Forelimb muscle (tissue), 1 donor: Measurements from ENCODE around the gene RENBP. TPM values are rescaled to one million over a fixed set of nuclear protein-coding genes. Genes with fewer than 3 reads are reported as not detected.

Source experiments
- DNase-seq: peaks from one replicate; pipeline ENCODE4 v3.0.0-alpha.2; 2013; ENCODE audit warnings: low read depth
- polyA plus RNA-seq: library from polyadenylated mRNA; unstranded; fragments of 120-200 nt; gene quantifications from one replicate; pipeline ENCODE4 v1.2.1, GENCODE V29; 2013; ENCODE audit not compliant: insufficient read length

The RENBP gene
- polyA plus RNA-seq, 1 donor = 3.7 TPM

DNA sequence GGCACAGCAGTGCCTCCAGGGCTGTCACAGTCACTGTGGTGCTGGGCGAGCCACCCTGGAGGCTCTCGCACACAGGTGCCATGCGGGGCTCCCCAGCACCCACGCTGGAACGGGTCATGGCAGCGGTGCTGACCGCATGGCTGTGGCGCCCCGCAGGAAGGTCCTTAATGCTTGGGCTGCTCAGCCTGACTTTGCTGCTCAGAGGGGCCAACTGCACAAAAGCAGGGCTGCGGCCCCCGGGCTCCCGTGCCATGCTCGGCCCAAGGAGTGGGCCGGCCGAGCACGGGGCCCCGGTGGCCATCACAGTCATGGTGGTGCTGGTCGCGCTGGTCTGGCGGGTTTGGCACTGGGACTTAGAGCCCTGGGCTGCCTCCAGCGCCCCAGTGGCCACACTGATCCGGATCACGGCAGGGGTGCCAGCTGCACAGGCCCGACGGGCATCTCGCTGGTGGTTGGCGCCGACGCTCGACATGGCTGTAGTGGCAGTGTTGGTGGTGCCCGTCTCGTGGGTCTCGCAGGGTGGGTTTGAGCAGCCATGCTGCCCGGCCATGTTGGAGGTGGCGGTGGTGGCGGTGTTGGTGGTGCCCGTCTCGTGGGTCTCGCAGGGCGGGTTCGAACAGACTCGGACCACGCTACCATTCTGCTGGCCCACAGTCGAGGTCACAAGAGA lies 10.2 kb upstream of the RENBP start:
- DNase-seq = no peak

DNA sequence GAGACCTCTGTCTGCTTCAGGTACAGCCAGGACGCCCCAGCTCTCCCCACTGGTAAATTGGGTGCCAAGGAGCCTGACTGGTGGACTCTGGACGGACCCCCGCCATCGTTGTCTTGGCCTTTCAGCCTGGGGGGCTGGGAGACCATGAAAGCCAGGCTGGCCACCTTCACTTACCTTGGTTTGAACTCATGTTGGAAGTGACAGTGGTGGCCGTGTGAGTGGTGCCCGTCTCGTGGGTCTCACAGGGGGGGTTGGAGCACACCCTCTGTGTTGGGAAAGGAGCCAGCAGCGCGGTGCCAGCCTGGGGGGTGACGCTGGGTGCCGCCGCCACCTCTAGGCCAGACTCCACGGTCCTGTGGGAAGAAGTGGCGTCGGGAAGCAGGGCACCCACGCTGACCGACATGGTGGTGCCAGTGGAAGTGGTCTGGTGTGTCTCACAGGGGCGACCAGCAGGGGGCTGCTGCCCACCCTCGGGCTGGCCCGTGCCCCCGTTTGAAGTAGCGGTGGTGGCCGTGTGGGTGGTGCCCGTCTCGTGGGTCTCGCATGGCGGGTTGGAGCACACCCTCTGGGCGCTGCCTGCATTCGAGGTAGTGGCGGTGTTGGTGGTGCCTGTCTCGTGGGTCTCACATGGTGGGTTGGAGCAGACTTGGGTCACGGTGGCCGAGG lies 9.6 kb upstream of the RENBP start:
- no peak for DNase-seq

DNA sequence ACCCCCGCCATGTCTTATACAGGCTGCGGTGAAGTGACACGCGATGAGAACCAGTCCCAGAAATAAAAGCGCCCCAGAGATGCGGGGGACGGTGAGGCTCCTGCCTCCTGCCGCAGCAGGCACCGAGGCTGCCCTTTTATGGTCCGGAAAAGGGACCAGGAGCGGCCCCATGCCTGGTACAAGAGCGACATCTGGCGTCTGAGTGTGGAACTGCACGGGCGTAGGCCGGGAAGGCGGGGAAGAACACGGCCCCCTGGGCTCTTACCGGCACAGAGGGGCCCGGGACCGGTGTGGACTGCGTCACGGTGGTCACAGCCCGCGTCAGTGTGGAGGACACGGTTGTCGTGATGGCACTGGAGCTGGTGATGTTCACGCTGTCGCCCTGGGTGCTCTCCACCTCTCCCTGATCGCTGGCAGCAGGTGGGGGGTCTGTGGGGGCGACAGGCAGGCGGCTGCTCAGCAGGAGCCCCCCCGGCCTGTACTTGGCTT lies 8.9 kb upstream of the RENBP start:
- DNase-seq = no peak

DNA sequence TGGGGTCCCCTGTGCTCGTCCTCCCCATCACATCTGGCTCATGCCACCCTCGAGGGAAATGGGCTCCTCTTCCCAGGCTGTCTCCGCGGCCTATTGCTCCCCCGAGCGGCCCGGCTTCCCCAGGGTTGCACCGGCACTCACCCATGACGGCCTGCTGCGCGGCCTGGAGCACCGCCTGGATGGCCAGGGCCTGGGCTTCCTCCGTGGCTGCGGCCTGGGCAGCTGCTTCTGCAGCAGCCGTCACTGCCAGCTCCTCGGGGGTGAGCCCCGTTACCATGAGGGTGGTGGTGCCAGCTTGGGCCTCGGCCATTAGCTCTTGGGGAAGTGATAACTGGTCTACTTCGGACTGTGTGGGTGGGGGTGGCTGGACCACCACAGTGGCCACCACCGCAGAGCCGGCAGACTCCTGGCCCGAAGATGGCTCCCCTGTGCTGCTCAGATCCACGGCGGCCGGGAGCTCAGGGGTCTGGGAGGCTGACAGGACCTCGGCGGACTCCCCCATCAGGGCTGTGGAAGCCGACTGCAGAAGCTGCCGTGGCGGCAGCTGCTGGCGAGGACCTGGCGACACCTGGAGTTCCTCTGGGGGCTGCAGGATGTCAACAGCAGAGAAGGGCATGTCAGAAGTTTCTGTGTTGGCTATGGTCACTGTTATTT lies 8.1 kb upstream of the RENBP start:
- no peak for DNase-seq

DNA sequence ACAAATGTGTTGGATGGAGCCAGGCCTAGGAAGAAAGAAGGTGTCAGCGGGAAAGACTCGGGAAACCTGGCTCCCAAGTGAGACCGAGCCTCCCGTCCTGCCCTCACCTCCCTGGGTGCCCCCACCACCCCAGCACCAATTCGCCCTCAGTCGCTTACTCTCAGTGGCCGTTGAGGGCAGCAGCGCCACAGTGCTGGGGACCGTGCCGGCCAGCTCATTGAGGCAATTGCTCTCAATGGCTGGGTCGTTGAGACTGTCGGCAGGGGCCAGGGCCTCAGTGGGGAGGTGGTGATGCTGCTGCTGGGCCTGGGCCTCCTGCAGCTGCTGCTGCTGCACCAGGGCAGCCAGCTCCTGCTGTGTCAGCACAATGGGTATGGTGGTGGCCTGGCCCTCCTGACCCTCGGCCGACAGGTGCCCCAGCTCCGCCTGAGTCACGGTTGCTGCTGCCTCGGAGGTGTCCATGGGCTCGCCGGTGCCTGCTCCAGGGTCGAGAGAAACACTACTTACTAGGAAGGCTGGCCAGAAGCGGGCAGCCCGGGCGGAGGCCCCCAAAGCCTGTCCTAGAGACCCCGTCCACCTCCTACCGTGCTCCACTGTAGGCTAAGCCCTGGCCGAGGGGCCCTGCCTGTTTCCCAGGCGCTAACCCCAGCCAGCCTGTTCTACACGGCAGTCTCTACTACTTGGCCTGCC lies 7.4 kb upstream of the RENBP start:
- DNase-seq = no peak

DNA sequence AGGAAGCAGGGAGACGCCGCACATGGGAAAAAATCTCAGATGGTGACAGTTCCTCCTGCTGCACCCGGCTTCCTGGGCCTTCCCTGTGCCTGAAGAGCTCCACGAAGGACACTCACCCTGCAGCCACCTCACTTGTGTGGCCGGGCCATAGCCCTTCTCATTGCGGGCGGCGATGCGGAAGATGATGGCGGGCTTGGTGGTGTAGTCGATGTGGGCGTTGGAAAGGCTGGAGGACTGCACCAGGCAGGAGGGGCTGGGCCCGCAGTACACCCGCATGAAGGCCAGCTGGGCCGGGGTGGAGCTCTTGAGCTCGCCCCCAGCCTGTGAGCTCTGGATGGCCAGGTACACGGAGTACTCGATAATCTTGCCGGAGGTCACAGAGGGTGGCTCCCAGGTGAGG lies 5.7 kb upstream of the RENBP start:
- DNase-seq = no peak

DNA sequence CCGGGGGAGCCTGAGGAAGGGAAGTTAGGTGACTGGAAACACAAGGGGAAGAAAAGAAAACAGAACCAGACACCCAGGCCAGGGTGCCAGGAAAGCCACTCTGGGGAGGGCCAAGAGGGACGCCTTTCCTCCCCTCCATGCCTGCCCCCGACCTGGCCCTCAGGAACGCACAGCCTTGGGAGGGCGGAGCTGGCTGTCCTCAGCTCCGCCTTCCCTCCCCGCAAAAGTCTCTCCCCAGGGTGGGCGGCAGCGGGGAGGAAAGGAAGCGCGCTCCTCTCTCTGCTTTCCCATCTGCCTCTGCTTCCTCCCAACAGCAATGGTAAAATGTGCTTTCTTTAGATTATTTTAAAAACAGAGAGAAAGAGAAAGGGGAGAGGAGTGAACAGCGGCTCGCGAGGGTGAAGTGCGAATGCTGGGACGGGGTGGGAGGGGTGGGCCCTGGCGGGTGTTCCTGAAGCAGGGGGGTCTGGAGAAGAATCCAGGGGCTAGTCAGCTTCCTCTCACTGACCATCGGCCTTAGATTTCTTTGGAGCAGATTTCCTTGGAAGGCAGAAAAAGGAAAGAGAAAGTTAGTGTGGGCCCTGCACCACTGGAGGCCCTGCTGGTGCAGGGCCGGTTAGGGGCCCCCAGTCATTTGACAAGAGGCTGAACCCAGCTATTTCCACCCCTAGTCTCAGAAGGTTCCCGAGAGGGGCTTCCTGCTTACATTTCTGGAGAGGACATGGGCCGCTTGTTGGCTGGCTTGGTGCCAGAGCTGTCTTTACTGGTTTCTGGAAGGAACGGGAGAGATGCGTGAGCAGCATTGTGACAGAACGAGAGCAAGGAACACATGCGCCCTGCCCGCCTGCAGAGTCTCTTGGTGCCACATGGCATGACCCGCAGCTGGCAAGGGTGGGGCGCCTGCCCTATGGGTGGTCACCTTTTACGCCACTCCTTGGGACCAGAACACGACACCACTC lies 4.7 kb upstream of the RENBP start:
- no peak for DNase-seq

DNA sequence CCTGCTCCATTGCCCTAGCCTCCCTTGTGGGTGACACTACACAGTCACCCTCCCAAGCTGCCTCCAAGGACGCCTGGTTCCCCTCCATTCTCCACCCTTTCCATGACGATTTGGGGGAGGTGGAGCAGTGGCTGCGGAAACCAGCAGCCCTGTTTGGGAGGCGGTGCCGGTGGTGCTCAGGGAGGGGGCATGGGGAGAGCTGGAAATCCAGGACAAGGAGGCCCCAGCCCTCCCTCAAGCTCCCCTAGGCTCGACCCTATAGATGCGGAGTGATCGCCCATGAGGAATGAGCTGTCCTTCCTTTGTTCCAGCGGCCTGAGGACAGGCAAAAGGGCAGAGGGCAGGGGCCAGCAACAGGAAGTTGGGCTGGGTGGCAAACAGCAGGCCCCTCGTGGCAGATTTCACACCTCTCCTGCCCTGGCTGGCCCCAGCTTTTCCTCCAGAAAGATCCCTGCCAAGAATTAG lies 3.6 kb upstream of the RENBP start:
- DNase-seq = no peak

DNA sequence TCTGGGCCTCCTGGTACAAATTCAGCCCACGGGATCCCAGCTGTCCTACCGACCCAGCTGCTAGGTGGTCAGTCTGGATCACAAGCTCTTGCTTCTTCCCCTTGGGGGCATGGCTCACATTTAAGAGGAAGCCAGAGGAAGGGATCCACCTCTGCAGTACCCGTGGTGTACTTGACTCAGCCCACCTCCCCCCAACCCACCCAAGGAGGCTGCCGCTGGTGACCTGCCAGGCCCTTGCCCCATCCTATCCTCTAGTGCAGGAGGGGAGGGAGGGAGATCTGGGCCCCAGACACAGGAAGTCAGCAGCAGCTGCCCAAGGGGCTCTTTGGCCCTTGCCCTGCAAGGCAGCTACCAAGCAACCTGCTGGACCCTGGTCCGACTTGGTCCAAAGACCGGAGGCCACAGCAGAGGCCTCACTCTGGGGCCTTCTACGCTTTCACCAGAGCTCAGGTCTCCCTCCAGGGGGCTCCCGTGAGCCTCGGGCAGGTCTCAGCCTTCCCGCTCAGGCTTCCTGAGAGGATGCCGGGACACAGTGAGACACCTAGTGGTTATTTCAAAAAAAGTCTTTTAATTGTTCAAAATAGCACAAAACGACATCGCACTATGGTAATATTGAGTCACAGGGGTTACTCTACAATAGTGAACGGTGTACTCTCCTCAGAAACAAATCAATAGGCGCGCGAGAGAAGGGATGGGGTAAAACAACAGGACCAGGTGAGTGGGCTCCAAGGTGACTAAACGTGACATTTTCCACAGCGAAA lies 2.7 kb upstream of the RENBP start:
- DNase-seq = no peak

DNA sequence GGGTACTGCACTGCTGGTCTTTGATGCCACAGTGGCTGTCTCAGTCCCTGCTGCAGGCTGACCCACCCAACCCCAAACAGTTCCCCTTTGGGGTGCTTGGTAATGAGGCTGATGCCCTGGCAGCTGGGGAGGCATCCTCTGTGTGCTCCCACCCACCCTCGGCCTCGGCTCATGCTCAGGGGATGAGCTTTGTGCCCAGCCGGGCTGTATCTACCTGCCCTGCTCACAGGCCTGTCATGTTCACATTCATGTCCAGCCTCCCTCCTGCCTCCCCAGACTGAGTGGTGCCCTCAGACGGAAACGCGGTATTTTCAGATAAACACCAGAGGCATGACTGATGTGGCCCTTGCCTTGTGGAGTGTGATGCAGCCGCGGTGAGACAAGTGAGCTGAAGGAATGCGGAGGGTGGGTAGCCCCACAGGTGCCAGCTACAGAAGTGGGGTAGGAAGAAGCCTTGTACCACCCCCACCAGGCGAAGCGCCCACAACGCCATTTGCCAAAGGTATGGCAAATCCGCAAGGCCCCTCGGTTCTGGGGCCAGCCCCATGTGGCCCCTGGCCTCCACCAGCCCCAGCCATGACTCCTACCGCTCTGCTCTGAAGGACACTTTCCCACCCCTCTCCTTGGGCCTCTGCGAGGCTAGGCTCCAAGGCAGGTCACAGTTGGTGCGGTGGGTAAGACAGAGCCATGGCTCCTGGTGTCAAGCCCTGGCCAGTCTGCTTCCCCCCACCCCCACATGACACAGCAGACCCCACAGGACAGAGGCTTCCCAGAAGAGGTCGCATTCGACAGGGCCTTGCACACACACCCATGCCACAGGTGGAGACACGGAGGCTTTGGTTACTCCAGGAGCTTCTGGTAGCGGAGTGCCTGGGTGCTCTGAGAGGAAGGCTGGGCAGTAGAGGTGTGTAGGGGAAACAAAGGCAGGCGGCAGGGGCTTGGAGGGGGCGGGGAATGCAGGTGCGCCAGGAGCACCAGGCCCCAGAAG lies 1.8 kb upstream of the RENBP start:
- no peak for DNase-seq

DNA sequence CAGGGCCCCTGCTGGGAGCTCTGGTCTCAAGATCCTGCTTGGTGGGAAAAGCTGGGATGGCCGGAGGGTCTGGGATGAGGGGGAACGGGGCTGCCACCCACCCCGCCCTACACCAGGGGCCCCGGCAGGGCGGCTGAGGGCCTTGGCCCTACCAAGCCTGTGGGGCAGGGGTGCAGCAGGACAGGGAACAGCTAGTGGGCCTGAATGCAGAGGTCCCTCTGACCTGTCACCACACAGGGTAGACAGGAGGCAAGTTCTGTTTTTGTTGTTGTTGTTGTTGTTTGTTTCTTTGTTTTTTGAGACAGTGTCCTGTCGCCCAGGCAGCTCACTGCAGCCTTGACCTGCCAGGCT lies 332 bp upstream of the RENBP start:
- DNase-seq = no peak

DNA sequence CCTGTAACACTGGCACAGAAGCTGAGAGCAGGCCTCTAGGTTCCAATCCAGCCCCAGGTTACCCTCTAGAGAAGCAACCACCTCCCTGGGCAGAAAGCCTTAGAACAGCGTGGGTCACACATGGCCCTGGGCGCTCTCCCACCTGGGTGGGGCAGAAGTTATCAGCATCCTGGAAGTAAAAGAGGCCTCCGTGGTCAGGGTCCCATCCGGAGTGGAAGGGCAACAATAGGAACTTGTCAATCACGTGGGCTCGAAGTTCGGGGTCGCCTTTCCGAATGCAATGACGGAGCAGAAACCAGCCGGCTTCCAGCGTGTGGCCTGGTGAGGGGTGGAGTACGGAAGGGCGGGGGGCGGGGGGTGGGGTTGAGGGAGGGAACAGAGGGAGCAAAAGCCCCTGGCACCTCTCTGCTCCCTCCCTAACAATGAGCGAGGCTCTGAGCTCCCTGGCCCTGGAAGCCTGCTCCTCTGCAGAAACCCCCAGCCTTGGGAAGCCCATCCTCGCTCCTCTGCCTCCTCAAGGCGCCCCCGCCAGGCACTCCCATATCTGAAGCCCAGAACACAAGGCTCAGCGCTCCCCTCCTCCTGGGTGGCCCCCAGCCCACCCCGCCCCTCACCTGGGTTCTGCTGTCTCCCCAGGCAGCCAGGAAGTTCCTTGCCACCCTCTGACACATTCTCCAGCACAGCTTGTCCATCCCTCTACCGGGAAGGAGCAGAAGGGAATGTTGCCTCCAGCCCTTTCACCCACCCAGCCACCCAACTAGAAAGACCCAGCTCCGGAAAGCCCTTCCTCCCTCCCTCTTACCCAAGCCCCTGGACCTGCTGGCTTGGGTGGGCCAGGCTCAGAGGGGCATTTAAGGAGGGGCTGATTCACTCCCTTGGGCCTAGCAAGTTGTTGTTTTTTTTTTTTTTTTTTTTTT lies 2.8 kb downstream of the RENBP start:
- DNase-seq = no peak

DNA sequence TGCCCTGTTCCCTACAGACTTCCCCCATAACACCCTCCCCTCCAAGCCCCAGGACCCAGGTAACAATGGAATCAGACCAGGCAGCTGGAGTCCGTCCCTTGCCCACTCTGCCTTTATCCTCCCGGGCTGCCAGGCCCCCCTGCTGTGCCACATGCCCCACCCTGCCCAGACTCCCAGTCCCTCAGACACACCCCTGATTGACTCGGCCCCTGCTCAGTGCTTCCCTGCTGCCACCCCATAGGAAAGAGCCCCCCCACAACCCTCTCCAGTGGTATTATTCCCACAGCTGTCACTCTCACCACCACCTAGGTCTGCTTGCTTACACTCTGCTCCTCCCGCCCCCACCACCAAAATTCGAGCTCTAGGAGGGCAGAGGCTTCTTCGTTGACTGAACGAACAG lies 4.9 kb downstream of the RENBP start:
- DNase-seq = no peak

DNA sequence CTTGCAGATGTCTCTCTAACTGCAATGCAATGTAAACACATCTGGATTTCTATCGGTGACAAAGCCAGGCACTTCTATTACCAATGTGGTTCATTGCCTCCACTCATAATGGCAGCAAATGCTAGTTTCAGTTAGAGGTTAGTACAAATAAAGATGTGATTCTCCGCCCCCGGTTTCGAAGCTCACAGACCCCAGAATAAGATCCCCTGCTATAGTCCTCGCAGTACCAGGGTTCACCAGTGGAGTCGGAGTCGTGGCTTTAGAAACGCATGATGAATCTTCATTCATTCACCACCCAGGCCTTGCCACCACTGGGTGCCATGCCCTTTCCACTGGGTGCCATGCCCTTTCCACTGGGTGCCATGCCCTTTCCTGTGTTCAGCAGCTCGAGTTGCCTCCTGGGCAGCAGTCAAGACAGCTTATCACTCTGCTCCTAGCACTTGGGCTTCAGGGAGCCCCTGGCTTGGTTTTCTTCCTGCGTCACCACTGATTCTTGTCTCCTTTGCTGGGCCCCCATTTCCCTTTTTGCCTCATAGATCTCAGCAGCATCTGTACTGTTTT lies 6.1 kb downstream of the RENBP start:
- DNase-seq = no peak

DNA sequence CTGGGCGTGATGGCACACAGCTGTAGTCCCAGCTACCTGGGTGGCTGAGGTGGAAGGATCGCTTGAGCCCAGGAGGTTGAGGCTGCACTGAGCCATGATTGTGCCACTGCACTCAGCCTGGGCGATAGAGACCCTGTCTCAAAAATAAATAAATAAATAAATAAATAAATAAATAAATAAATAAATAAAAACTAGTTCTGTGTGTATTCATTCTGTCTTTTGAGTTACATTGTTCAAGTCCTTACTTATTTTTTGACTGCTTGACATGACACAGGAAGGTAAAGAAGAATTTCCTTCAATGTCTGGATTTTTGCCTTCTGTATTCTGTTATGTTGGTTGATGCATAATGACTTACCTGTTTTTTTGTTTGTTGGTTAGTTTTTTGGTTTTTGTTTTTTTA lies 7.4 kb downstream of the RENBP start:
- DNase-seq = no peak

DNA sequence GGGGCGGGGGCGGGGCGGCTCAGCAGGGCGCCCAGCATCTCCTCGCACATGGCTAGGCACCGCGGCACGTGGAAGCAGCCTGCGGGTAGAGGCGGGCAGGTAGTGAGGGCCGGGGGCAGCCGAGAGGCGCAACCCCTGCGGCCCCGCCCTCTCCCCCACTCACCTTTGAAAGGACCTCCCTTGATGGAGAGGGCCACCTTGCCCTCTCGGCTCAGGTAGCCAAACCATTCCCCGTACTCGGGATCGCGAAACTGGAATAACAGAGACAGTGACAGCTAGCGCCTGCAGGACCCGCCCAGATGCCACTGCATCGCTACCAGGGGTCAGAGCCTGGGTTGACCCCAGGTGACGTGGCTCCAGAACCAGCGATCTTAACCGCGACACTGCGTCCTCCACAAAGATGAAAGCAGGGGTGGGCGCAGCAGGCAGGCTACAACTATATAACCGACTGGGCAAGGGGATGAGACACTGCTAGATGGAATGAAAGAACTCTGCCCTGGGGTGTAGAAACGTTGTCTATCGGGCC lies 9.1 kb downstream of the RENBP start:
- no peak for DNase-seq

DNA sequence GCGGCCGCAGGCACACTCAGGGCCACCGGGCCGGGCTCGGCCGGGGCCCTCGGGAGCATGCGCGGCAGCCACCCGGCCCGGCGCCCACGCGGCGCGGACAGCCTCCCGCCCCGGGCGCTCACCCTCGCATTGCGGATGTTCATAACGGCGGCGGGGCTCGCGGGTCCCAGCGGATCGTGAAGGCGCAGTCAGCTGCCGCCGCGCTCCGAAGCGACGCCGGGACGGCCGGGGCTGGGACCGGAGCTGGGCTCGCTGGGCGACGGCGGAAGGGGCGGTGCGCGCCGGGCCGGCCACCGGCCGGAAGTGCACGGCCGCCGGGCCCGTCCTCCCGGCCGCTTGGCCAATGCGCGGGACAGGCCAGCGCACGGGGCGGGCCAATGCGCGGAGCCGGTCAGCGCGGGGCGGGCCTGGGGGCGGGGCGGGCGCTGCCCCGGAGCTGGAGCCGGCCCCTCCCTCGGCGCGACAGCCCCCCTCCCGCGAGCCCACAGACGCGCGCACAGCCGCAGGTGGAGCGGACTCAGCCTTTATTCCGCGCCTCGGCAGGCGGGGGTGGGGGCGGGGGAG lies 9.6 kb downstream of the RENBP start, which contains the start of gene NAA10:
TSS of gene NAA10 (minus strand) at position 276 of the 564 bp plus-strand sequence. CDS start at position 143, 133 bp downstream.
- no peak for DNase-seq
